Sigmoid colon (tissue), 3 donors: ENCODE results near the gene BIRC7.

Experiments
- CTCF ChIP-seq, 4 experiments: fragments of 450-650 bp in 3 of 4; fragments of 200-600 bp in 1 of 4; IDR thresholded peaks; one replicate each; pipeline ENCODE4 v1.5.1; 2016 to 2019; ENCODE audit warnings: antibody characterized with exemption in 4 of 4, mild to moderate bottlenecking in 3 of 4, moderate library complexity in 2 of 4
- POLR2A ChIP-seq, 2 donors: fragments of 450-650 bp; IDR thresholded peaks; one replicate each; pipeline ENCODE4 v1.6.1; 2016; ENCODE audit warnings: antibody characterized with exemption in 2 of 2, mild to moderate bottlenecking in 2 of 2, moderate library complexity in 2 of 2

GRCh38 chr20:63273059-63273579 lies 37.4 kb downstream of the BIRC7 start:
- TF ChIP-seq POLR2A (IDR thresholded peaks at IDR 0.05): no peak
- TF ChIP-seq CTCF (IDR thresholded peaks at IDR 0.05): no peak
